OCI-LY3 (cell line): ENCODE measurements around the gene TNFRSF14.

Experiments
- EZH2phosphoT487 ChIP-seq: fragments of 200-600 bp; shearing (Covaris generic); IDR thresholded peaks from 2 replicates; pipeline ENCODE4 v1.6.1; 2018; ENCODE audit warnings: antibody characterized with exemption, mixed run types, low read depth
- TF ChIP-seq, protein P1 (sequence below): fragments of 200-600, 300-600 bp; sonication (generic); IDR thresholded peaks from 2 replicates; pipeline ENCODE4 v1.5.1; 2014; ENCODE audit warnings: antibody characterized with exemption, low read length, low read depth

DNA sequence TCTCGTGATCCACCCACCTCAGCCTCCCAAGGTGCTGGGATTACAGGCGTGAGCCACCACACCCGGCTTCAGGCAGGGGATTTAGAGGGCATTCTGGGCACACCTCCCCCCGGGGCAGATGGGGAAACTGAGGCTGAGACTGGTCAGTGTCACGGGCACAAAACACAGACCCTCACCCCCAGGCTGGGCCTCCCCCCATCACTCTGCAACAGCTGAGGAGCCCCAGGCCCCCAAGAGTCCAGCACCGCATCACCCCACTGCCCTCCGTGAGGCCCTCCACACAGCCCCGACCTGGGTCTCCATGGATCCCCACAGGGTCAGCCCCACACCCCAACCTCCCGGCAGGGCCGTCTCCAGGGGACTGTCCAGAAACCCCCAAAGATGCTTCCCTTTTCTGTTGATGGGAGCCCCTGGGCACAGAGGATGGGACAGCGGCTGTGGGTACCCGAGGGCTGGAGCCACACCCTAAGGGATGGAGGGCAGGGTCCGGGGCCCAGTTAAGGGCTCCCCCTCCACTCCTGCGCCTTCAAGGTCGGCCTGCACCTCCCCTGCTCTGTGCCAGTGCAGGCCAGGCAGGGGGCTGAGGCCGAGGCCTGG is 11.0 kb downstream of the TNFRSF14 start:
- TF ChIP-seq, protein P1, sequence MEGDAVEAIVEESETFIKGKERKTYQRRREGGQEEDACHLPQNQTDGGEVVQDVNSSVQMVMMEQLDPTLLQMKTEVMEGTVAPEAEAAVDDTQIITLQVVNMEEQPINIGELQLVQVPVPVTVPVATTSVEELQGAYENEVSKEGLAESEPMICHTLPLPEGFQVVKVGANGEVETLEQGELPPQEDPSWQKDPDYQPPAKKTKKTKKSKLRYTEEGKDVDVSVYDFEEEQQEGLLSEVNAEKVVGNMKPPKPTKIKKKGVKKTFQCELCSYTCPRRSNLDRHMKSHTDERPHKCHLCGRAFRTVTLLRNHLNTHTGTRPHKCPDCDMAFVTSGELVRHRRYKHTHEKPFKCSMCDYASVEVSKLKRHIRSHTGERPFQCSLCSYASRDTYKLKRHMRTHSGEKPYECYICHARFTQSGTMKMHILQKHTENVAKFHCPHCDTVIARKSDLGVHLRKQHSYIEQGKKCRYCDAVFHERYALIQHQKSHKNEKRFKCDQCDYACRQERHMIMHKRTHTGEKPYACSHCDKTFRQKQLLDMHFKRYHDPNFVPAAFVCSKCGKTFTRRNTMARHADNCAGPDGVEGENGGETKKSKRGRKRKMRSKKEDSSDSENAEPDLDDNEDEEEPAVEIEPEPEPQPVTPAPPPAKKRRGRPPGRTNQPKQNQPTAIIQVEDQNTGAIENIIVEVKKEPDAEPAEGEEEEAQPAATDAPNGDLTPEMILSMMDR = no peak
- TF ChIP-seq EZH2phosphoT487 = no peak
